ENCODE data around the gene ATL1.
"Not testable (repeated sequence)": the region's sequence is repeated elsewhere in the genome, so short reads cannot be mapped to it uniquely, and the experiment has no call there.

ATL1 gene

DNA sequence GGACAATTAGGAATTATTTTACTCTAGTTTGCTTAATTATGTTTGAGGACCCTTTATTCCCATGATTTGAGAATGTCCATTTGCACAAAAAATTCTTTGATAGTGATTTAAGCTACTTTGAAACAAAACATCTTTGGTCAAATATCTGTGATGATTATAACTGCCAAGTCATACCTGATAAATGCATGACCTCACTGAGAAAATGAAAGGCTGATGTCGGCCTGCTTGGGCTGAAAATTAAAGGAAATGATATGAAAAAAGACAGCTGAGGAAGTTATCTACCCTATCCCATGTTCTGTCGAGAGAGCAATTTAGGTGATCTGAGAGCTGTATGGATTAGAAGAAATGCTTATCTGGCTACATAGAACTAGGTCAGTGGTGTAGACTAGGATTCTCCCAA, 43.6 kb downstream of the ATL1 start:
- DNase-seq = no peak

DNA sequence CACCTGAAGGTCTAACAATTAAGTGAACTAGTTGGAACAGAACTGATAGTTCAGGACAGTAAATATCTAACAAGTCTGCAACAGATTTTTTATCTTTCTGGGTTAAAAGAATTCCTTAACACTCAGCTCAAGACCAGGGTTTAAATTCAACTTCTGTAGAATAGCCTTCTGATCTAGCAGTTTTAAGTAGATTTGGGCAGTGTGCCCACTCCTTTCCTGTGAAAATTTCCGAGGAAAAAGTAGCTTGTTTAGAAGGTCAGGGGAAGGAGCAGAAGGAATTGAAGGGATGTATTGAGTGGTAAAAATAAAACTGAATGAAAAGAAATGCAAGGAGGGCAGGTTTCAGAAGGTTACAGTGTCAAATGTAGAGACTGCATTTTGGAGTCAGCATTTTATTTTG, 45.8 kb downstream of the ATL1 start:
- DNase-seq = no peak

DNA sequence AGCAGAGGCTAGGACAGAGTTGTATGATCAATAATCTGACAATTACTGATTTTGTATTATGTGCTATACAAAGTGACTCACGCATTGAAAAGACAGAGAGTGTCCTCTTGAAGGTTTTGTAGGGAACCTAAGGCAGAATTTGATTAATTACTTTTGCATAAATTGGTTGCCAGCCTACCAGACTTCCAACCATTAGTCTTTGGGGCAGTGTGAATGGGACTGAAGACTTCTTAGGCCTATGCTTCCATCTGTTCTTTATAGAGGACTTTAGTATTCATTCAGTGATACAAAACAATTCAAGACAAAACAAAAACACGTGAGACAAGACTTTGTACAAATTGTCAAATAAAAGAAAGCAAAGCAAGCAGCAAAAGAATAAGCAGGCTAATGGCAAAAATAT, 46.5 kb downstream of the ATL1 start:
- DNase-seq = no peak

DNA sequence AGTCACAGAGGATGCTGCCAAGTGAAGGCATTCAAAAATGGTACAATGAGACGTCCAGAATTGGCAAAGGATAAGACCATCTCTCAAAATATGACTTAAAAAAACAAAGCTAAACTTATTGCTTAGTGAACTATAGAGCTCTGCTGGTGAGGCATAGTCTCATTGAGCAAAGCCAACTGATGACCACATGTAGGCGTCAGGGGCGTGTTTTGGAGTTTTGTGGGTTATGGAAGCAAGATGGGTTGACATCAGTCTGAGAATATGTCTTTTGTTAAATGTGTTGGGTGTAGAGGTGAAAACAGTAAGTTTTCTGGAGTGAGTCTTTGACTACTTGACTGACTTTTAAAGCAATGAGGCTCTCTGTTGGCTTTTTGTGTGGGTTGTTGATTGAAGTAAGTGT, 47.2 kb downstream of the ATL1 start:
- no peak for DNase-seq

DNA sequence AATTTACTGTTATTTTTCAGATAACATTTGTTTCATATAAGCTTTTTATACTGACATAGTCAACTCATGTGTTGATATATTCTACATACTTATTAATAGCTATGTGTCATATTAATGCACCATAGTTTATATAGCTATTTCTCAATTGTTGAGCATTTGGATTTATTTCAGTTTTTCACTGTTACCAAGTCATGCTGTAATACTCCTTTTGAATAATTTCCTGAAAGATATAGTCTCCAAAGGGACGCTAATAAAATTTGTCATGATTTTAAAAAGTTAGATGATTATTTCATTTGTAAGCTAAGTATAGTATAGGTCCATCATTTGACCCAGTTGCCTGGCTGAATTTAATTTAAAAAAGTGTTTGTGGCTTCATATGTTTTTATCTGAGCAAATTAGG, 47.8 kb downstream of the ATL1 start:
- no peak for DNase-seq

DNA sequence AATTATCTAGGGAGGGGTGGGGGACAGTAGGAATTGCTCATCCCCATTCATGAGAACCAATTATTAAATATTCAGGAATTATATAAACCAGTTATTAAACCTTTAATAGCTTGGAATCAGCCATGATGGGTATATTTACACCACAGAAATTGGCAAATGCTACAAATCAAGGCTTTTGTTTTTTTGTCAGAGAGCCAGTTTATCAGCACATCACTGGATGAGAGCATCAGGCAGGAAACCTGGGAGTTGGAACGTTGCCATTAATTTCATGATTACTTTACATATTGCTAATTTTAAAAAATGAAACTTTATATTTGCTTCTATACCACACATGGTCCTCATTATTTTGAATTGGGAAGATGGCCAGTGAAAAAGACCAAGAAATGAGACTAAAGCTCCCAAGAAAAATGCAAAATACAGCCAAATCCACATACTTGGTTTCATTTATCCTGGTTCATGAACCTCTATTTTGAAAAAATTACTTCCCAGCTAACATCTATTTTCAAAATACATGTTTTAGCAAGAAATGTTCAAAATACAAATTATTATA, 48.4 kb downstream of the ATL1 start:
- no peak for DNase-seq

DNA sequence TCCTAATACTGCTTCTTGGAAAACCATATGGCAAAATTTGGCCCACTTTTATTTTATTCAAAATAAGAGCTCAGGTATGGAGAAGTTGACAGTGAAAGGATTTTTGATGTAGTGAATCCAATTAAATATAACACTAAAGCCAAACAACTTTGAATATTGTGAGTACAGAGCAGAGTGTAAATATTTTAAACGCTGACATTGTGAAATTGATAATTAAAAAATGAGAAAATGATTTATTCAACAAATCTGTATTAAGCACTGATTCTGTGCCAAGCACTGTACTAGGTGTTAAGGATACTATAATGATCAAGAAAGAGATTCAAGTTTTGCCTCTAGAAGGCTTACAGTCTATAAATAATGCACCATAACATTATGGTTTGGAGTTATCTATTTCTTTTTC, 50.5 kb downstream of the ATL1 start:
- DNase-seq = no peak

DNA sequence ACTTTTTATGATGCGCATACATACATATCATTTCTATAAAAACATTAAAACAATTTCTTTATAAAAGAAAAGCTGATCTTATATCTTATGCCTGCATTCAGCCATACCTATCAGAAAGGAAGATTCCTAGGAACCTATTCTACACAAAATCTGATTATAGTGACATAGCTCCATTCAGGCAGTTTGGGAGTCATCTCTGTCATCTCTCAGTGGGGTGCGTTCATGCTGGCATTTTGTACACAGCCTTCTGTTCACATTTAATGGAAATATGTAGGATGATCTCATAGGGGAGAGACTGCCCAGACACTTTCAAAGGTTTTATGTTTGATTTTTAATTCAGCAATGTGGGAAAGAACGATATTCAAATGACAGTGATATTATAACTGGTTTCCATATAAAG, 52.9 kb downstream of the ATL1 start:
- no peak for DNase-seq

DNA sequence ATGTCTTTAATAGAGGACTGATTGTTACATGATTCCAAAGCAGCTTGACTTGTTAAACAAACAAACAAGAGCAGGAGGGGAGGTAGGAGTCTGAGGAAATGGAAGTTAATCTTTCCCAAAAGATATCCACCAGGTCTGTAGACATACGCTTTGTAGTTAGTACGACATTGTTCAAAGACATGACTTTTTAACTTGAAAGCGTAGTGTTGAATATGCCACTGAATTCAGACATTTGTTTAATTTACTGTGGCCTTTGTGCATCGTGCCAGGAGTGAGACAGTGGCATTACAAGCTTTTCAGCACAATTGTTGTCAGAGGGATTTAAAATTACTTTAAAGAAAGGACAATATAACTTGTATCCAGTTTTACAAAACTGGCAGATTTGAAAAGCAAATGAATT, 55.1 kb downstream of the ATL1 start:
- DNase-seq = no peak

DNA sequence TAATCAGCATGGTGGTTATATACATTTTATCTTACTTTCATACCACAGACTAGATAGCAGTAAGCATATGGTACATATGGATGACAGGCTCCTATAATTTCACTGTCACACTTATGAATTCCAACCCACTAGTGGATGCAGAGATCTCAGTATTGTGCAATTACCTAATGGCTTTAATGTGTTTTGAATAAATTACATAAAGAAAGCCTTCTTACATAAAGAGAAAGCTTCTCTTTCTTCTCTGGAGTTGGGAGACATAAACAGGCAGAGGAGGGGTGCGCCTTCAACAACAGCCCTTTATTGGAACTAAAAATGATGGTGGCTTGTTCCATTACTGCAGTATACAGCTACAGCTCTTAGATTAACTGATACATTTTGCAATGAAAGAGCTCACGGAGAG, 55.6 kb downstream of the ATL1 start:
- DNase-seq = no peak

DNA sequence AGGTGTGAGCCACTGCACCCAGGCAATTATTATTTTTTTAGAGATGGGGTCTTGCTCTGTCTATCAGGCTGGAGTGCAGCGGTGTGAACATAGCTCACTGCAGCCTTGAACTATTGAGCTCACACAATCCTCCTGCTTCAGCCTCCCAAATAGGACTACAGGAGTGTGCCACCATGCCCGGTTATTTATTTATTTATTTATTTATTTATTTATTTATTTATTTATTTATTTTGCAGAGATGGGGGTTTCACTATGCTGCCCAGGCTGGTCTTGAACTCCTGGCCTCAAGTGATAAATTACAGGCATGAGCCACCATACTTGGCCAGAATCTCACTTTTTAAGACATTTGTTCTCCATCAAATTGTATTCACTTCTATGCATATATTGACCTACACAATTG, 56.3 kb downstream of the ATL1 start:
- no peak for DNase-seq

DNA sequence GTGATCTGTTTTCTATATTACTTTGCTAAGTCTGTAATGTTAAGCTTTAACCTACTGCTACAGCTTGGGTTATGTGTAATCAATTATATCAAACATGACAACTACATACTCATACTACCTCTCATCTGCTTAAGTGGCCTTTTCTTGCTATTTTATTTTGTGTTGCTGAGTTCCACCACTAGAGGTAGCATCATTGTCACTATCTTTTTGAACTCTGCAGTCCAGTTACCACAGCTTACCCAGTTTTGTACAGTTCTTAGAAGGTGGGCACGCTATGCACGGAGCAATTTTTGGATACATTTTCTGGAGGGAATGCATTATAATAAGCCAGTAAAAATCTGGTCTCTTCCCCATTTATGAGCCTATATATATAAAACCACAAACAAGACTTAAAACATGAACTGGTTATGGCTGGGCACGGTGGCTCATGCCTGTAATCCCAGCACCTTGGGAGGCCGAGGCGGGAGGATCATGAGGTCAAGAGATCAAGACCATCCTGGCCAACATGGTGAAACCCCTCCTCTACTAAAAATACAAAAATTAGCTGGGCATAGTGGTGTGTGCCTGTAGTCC, 59.7 kb downstream of the ATL1 start:
- peak in 1 of 3 experiments; percentile 54 for DNase-seq

DNA sequence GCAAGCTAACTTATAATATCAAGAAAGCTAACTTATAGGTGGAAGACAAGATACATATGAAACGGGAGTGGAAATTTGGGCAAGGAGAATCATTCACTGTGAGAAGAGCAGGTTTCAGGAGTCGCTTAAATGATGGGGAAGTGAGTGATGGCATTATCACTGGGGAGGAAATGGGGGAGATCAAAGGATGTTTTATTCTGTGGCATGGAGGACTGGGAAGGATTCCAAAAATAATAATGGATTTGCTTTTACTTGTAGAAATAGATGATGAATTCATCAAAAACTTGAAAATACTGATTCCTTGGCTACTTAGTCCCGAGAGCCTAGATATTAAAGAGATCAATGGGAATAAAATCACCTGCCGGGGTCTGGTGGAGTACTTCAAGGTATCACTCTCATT, 60.4 kb downstream of the ATL1 start:
- no peak for DNase-seq

DNA sequence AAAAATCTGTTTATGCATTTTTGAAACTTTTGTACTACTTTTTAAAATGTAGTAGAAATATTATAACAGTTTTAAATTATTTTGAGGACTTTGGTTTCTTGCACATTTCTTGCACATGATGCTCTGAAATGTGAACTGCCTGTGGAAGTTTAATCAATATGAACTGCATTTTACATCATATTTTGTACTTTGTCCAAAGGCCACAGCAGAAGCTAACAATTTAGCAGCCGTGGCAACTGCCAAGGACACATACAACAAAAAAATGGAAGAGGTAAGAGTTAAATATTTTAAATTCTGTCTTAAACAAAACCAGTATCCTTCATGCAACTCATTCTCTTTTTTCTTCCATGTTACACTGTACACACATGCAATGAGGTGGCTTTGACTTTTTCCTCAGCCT, 63.0 kb downstream of the ATL1 start:
- DNase-seq = no peak

DNA sequence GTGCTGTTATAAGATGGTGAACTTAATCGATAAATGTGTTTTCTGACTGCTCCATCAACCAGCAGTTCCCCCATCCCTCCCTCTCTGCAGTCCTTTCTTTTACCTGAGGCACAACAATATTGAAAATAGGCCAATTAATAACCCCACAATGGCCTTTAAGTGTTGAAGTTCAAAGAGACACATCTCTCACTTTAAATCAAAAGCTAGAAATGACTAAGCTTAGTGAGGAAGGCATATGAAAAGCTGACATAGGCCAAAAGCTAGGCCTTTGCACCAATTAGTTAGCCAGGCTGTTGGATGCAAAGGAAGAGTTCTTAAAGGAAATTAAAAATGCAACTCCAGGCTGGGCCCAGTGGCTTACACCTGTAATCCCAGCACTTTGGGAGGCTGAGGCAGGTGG, 64.5 kb downstream of the ATL1 start:
- DNase-seq = no peak

DNA sequence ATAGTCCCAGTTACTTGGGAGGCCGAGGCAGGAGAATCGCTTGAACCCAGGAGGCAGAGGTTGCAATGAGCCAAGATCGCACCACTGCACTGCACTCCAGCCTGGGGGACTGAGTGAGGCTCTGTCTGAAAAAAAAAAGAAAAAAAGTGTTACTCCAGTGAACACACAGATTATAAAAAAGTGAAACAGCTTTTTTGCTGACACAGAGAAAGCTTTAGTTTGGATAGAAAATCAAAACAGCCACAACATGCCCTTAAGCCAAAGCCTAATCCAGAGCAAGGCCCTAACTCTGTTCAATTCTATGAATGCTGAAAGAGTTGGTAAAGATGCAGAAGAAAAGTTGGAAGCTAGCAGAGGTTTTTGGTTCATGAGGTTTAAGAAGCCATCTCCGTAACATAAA, 65.0 kb downstream of the ATL1 start:
- not testable (repeated sequence) for DNase-seq

DNA sequence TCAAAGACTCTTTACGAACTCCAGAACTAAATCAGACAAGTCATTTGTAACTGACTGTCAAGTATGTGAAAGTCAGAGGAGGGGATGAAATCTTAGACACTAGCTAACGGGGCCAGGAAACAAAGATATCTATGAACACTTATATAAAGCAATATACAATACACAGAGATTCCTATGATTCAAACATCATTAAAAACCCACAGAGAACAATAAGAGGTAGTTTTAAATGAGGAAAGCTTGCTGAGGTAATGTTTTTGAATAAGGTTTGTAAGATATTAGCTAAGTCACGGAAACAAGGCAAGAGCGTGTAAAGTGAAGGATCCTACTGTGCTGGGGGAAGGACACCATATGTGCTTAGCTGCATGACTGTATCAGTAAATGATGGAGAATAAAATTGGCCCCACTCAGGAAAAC, 71.5 kb downstream of the ATL1 start:
- DNase-seq = no peak

DNA sequence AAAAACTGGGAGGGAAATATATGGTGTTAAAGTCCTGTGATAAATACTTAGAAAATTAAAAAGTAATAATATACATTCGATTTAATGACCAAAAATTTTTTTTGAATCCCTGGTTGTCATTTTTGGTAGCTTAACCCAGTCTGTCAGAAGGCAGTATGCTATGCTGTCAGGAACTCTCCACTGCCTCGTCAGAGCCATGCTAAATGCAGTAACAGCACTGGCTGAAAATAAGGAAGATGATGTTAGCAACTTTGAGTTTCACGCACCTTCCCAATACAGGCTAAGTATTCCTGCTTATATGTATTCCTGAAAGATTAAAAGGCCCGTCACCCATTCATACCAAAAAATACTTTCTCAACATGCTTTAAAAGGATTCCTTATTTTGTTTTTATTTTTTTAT, 74.0 kb downstream of the ATL1 start:
- DNase-seq = no peak

DNA sequence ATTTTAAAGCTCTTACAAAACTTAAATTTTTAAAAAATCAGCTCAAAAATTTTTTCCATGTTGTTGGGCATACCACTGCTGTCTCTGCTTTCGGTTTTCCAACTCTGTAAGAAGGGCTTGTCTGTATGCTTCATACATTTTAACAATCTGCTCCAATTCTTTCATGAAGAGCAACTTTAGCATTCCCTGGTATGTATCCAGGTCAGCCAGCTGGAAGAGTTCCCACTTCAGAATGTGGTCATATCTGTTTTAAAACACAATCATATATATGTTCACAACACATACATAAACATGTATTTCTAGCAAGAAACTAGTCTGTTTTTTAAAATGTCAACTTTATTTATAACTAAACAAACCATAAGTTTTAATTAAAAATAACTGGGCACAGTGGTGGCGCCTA, 75.2 kb downstream of the ATL1 start:
- no peak for DNase-seq

DNA sequence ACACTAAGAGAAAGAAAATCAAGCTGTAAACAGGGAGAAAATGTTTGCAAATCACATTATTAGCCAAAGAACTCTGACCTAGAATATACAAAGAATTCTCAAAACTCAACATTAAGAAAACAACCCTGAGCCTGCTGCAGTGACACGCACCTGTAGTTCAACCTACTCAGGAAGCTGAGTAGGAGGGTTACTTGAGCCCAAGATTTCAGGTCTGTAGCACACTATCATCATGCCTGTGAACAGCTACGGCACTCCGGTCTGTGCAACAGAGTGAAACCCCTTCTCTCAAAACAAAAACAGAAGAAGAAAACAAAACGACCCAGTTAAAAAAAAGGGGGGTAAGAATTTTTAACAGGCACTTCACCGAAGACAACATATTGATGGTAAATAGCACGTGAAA, 87.3 kb downstream of the ATL1 start:
- DNase-seq = no peak

DNA sequence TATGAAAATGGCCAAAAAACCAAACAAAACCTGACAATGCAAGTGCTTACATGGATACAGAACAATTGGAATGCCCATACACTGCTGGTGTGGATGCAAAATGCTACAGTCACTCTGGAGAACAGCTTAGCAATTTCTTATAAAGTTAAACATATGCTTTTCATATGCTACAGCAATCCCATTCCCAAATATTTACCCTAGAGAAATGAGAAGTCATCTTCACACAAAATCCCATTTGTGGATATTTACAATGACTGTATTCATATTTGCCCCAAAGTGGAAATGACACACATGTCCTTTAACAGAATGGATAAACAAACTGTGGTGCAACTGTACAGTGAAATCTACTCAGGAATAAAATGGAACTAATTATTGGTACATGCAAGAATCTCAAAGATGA, 87.8 kb downstream of the ATL1 start:
- DNase-seq = no peak

DNA sequence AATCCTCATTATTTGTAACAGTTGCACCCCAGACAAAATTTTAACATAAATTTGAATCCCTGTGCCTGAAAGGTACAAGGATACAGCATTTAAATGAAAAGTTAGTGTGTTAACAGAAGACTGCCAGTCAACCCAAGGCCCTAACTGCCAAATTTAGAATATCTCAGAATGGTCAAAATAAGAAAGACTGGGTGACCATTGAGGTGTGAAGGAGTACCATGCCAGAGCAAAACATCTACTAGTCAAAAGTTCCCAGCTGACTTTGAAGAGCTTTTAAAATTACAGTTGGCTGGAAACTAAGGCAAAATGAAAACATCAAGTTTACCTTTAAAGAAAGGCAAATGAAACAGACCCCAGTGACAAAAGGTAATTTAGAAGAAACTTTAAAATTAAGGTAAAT, 89.7 kb downstream of the ATL1 start:
- DNase-seq = no peak

DNA sequence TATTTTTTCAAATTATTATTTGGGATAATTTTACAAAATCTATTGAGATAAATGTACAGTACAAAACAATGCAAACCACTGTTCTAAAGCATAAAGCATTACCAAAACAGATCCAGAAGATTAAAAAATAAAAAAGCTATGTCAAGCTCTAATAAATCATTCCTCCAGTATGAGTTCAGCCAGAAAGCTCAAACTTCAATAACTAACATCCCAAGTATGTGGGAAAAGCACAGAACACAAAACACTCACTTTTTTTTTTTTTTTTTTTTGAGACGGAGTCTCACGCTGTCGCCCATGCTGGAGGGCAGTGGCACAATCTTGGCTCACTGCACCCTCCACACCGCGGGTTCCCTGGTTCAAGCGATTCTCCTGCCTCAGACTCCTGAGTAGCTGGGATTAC, 96.8 kb downstream of the ATL1 start:
- DNase-seq = no peak

DNA sequence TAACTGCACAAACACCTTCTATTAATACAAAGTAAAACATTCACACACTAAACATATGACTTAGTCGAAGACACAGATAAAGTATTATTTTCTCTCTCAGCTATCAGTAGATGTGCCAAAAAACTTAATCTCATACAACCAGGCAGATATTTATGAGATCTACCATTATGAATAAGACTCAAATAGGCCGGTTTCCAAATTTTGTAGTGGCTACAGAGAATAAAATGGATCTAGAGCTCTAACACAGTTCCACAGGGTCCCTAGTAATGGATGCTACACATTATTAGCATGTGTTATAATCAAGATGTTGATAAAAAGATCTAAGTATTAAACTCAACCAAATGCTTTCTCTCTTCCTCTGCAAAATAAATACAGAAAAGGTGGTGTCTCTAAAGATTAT, 97.8 kb downstream of the ATL1 start:
- DNase-seq = no peak

DNA sequence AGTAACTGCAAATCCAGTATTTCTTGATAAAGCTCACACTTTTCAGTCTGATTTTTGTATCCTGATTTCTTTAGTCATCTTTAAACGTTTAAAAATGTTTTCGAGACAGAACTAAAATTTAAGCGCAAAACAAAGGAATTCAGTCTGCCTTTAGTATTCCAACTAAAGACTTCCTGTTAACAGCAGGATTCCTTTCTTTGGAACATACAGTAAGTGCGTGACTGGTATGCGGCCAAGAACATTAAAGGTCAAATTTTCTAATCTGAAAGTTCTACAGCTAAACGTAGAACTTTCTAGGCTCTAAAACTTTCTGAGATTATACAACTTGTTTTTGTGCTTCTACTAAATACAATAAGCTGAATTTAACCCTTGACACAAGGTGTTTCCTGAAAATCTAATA, 98.3 kb downstream of the ATL1 start:
- no peak for DNase-seq

All from NCI-H1417 (cell line).